Measurements from ENCODE around the gene IL1R1.

The IL1R1 gene

DNA sequence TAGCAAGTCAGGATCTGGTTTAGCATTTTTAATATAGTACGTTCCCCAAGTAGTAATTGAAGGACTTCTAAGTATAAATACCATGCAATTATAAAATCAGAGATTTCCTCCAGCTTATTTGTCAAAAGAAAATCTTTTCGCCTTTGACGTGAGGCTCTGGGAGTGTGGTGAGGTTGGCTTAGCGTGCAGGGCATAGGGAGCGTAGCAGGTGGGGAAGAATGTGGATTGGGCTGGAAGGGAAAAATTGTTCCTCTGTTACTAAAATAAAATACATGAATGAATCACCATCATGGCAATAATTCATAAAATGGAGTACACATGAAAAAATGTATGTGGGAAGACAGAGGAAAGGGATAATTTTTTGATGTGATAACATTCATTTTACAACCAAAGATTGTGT, 38.8 kb downstream of the IL1R1 start:
- no peak overlapping the region for H3K4me3 ChIP-seq (ENCODE audit: low read depth, low read length)
- TF ChIP-seq CTCF (IDR thresholded peaks at IDR 0.05; ENCODE audit: low read depth, low read length, missing control alignments): no peak
- no peak for DNase-seq (ENCODE audit: low read depth)

DNA sequence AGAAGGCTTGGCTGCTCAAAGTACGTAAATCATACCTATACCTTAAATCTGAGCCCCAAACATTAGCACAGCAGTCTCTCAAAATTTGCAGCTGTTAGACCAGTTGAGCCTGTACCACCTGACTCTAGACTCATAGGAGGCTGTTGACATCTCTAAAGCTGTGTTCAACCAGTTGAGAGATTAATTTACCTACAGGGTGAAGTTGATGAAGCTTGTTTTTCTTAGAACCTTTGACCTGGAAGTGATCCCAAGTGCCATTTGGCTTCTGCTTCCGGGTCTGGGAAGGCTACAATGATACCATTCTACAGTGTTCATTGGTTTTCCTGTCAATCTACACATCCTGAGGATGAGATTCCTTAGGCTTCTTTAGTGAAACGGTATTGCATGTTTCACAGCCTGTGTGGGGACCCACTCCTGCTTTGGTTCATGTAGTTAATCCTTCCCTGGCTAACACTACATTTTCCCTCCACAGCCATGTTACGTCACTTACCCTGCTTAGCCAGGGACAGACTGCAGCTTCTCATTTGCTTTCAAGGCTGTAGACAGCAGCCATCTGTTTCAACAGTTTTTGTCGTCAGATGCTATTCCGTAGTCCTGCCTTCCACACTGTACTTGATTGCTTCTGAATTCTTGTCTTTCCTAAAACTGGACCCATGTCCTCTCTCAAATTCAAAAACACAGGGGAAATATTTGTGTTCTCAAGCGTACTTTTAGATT, 39.5 kb downstream of the IL1R1 start:
- TF ChIP-seq CTCF (IDR thresholded peaks at IDR 0.05; ENCODE audit: low read depth, low read length, missing control alignments): no peak
- DNase-seq (ENCODE audit: low read depth): no peak
- H3K4me3 ChIP-seq (ENCODE audit: low read depth, low read length): no peak overlapping the region

- TF ChIP-seq CTCF (IDR thresholded peaks at IDR 0.05; ENCODE audit: low read depth, low read length, missing control alignments): no peak
- H3K4me3 ChIP-seq (ENCODE audit: low read depth, low read length): no peak overlapping the region
- no peak for DNase-seq (ENCODE audit: low read depth)
Measured at GRCh38 chr2:102184018-102184417, 41.5 kb downstream of the IL1R1 start.

GRCh38 chr2:102184568-102184967, 42.0 kb downstream of the IL1R1 start:
- TF ChIP-seq CTCF (IDR thresholded peaks at IDR 0.05; ENCODE audit: low read depth, low read length, missing control alignments): no peak
- DNase-seq (ENCODE audit: low read depth): no peak
- H3K4me3 ChIP-seq (ENCODE audit: low read depth, low read length): no peak overlapping the region

- peak; percentile 34 for TF ChIP-seq CTCF (IDR thresholded peaks at IDR 0.05; ENCODE audit: low read depth, low read length, missing control alignments)
- no peak for DNase-seq (ENCODE audit: low read depth)
- H3K4me3 ChIP-seq (ENCODE audit: low read depth, low read length): no peak overlapping the region
Measured at GRCh38 chr2:102185347-102185746, 42.8 kb downstream of the IL1R1 start.

- no peak within 1 kb of the TSS for H3K4me3 ChIP-seq (ENCODE audit: low read depth, low read length)
- no peak for DNase-seq (ENCODE audit: low read depth)
- TF ChIP-seq CTCF (IDR thresholded peaks at IDR 0.05; ENCODE audit: low read depth, low read length, missing control alignments): no peak
Measured at GRCh38 chr2:102186791-102187495, 44.4 kb downstream of the IL1R1 start, which contains the start of gene IL1RL2. TSS of gene IL1RL2 (plus strand) at chr2:102187023. CDS start at chr2:102187868, 845 bp downstream.
